Right lobe of liver (tissue), 4 donors: Measurements from ENCODE around the gene LITAF.

Source experiments
- CTCF ChIP-seq, 4 donors: fragments of 200-600 bp in 3 of 4; fragments of 450-650 bp in 1 of 4; IDR thresholded peaks; one replicate each; pipeline versions ENCODE4 v1.5.1 to v1.8.0; 2016 to 2022; ENCODE audit warnings: antibody characterized with exemption in 4 of 4, mild to moderate bottlenecking in 2 of 4
- POLR2A ChIP-seq: fragments of 450-650 bp; IDR thresholded peaks from one replicate; pipeline ENCODE4 v1.6.1; 2017; ENCODE audit warnings: antibody characterized with exemption, mild to moderate bottlenecking
- donor health status: DM: no; HTN: no; CAD: no.
- donor health status: DM: no; HTN: no; CAD: no.
- donor health status: DM: no; HTN: yes; CAD: no.

GRCh38 chr16:11581678-11582077, 5.0 kb downstream of the LITAF start:
- TF ChIP-seq POLR2A (no peak), CTCF (IDR thresholded peaks at IDR 0.05) (no peak)
